Omental fat pad (tissue), 4 donors: Measurements from ENCODE around the gene SLC34A1. TPM values are rescaled to one million over a fixed set of nuclear protein-coding genes. Genes with fewer than 3 reads are reported as not detected.

ENCODE experiments used
- ATAC-seq: fragments of 150-250 bp; one replicate; pipeline ENCODE4 v1.9.1; 2016; ENCODE audit warnings: mild to moderate bottlenecking, moderate library complexity; ENCODE audit not compliant: low FRiP score
- DNase-seq: peaks from one replicate; pipeline ENCODE4 v3.0.0-alpha.2; 2019; ENCODE audit warnings: low spot score
- CTCF ChIP-seq, 3 donors: fragments of 450-650 bp; IDR thresholded peaks; one replicate each; pipeline ENCODE4 v1.5.1; 2016 to 2017; ENCODE audit warnings: antibody characterized with exemption in 3 of 3, mild to moderate bottlenecking in 3 of 3, moderate library complexity in 2 of 3
- total RNA-seq, 4 donors: library from RNA; depleted of rRNA; stranded (reverse); fragments of >200 nt; gene quantifications; one replicate each; pipeline ENCODE4 v1.1.0, GENCODE V29; 2016

SLC34A1 gene
- total RNA-seq, 4 donors from 2014 or later: not detected

DNA sequence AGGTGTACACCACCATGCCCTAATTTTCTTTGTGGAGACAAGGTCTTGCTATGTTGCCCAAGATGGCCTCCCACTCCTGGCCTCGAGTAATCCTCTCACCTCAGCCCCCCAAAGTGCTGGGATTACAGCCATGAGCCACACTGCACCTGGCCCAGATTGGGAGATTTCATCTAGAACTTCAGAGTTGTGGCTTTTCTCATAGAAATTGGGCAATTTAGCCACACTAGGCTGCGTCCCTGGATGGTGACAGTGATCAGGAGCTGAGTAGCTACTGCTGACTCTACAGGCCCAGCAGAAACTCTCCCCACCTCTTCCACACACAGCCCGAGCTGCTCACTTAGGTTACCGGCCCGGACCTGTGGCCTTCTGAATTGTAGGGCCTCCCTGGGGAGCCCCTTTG is 8.5 kb downstream of the SLC34A1 start:
- ATAC-seq: no peak

GRCh38 chr5:177393206-177393765 is 9.1 kb downstream of the SLC34A1 start:
- no peak for TF ChIP-seq CTCF (IDR thresholded peaks at IDR 0.05)
- DNase-seq (no peak), ATAC-seq (no peak)

More for the DNA sequence above, 8.5 kb downstream of the SLC34A1 start:
- no peak for TF ChIP-seq CTCF (IDR thresholded peaks at IDR 0.05)
- no peak for DNase-seq

- TF ChIP-seq CTCF (IDR thresholded peaks at IDR 0.05): no peak
- no peak for ATAC-seq
- no peak for DNase-seq
Observed at GRCh38 chr5:177393990-177394389, 9.8 kb downstream of the SLC34A1 start.

GRCh38 chr5:177396078-177396477 is 11.8 kb downstream of the SLC34A1 start:
- DNase-seq (no peak), ATAC-seq (no peak)
- no peak for TF ChIP-seq CTCF (IDR thresholded peaks at IDR 0.05)

DNA sequence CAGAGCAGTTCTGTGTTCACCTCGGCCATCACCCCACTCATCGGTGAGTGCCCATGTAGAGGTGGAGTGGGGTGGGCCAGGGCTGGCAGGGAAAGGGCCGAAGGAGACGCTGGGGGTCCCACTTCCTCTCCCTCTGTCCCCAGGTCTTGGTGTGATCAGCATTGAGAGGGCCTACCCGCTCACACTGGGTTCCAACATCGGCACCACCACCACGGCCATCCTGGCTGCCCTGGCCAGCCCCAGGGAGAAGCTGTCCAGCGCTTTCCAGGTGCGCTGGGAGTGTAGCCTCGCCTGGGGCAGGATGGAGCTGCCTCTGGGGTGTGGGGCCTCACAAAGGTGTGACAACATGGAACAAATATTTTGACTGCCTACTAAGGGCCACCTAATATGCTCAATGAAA is 12.6 kb downstream of the SLC34A1 start:
- no peak for TF ChIP-seq CTCF (IDR thresholded peaks at IDR 0.05)
- ATAC-seq (no peak), DNase-seq (no peak)

- ATAC-seq (no peak), DNase-seq (no peak)
- TF ChIP-seq CTCF (IDR thresholded peaks at IDR 0.05): no peak
Observed at GRCh38 chr5:177397875-177398390, 13.7 kb downstream of the SLC34A1 start.
